Right ventricle myocardium superior (tissue), 1 donor: ENCODE measurements around the gene DEPDC5. TPM values are rescaled to one million over a fixed set of nuclear protein-coding genes. Genes with fewer than 3 reads are reported as not detected.
"Not testable (repeated sequence)": the region's sequence is repeated elsewhere in the genome, so short reads cannot be mapped to it uniquely, and the experiment has no call there.

ENCODE experiments used
- ATAC-seq: fragments of 200-7000 bp; cut with Tn5 transposase; one replicate; pipeline ENCODE4 v1.9.1; 2020; ENCODE audit warnings: mild to moderate bottlenecking; ENCODE audit not compliant: poor library complexity
- DNase-seq: peaks from one replicate; pipeline ENCODE4 v3.0.0-alpha.2; 2020
- intact Hi-C: fragments of 100-400 bp; cut with DNase I; formaldehyde crosslinking; loops from one replicate; pipeline ENCODE4 v1.11.2; 2022
- long read RNA-seq: library from polyadenylated mRNA; unstranded; transcript quantifications from one replicate; pipeline ENCODE4 v2.0.0, GENCODE V29; 2021
- total RNA-seq: library from RNA; stranded (reverse); fragmentation: NEBNext Ultra II Directional; extraction: Animal tissue kit (Norgen Biotek cat#: 25700); gene quantifications from one replicate; pipeline ENCODE4 v1.2.1, GENCODE V29; 2021
- donor health status: DM: no; HTN: yes; CAD: no; lungs with severe emphysema.

DEPDC5 gene
- 10.8 TPM for total RNA-seq
- long read RNA-seq, full-length matches to known transcripts, result 3 of 7 reads
- long read RNA-seq, partial matches to known transcripts, result 3 of 7 reads
- long read RNA-seq, other reads (novel, unspliced or antisense), result 1 of 7 reads

GRCh38 chr22:31753634-31754501 is at the start of gene DEPDC5:
TSS of gene DEPDC5 (plus strand) at chr22:31754019. CDS start at chr22:31754922, 903 bp downstream.
- ATAC-seq (peak; percentile 93), DNase-seq (peak; percentile 98)
- intact Hi-C loops, result loop anchor here (10.0 kb wide), 2 partner anchors 89 to 191 kb away; partner anchors contain the start of genes PISD and YWHAH

- DNase-seq, result no peak
- no peak for ATAC-seq
- intact Hi-C loops, result no loop called here
These were observed 46.3 kb upstream of the DEPDC5 start for GRCh38 chr22:31707519-31707918.

- ATAC-seq, intact Hi-C loops, DNase-seq: not testable (repeated sequence)
These were observed 42.6 kb upstream of the DEPDC5 start for GRCh38 chr22:31711226-31711625.

- DNase-seq, result no peak
- intact Hi-C loops, result no loop called here
- ATAC-seq, result no peak
These were observed 38.6 kb upstream of the DEPDC5 start for GRCh38 chr22:31715147-31715778.

- DNase-seq, result no peak
- intact Hi-C loops, result no loop called here
- no peak for ATAC-seq
These were observed 33.9 kb upstream of the DEPDC5 start for GRCh38 chr22:31719850-31720471.

GRCh38 chr22:31723723-31724122 is 30.1 kb upstream of the DEPDC5 start:
- no peak for ATAC-seq
- intact Hi-C loops, result no loop called here
- DNase-seq, result no peak

- DNase-seq (no peak), ATAC-seq (peak; percentile 85)
- intact Hi-C loops, result no loop called here
These were observed 27.1 kb upstream of the DEPDC5 start for GRCh38 chr22:31726692-31727091.

- ATAC-seq (no peak), DNase-seq (no peak)
- intact Hi-C loops, result no loop called here
These were observed 25.0 kb upstream of the DEPDC5 start for GRCh38 chr22:31728857-31729256.

- intact Hi-C loops, result no loop called here
- ATAC-seq (no peak), DNase-seq (no peak)
These were observed 23.5 kb upstream of the DEPDC5 start for GRCh38 chr22:31730344-31730711.

GRCh38 chr22:31732089-31732829 is 21.6 kb upstream of the DEPDC5 start:
- intact Hi-C loops, result no loop called here
- DNase-seq (no peak), ATAC-seq (no peak)

GRCh38 chr22:31733580-31734079 is 20.2 kb upstream of the DEPDC5 start:
- intact Hi-C loops, result no loop called here
- DNase-seq (no peak), ATAC-seq (no peak)

- ATAC-seq (no peak), DNase-seq (no peak)
- intact Hi-C loops, result no loop called here
These were observed 19.3 kb upstream of the DEPDC5 start for GRCh38 chr22:31734512-31734911.

- DNase-seq (no peak), ATAC-seq (no peak)
- intact Hi-C loops, result no loop called here
These were observed 17.4 kb upstream of the DEPDC5 start for GRCh38 chr22:31736458-31736857.

GRCh38 chr22:31737932-31738331 is 15.9 kb upstream of the DEPDC5 start:
- no peak for ATAC-seq
- intact Hi-C loops, result no loop called here

GRCh38 chr22:31738566-31738965 is 15.3 kb upstream of the DEPDC5 start:
- DNase-seq (no peak), ATAC-seq (peak; percentile 18)
- intact Hi-C loops, result no loop called here

More at GRCh38 chr22:31737932-31738331, 15.9 kb upstream of the DEPDC5 start:
- DNase-seq, result no peak

- ATAC-seq (peak; percentile 79), DNase-seq (no peak)
- intact Hi-C loops, result no loop called here
These were observed 14.0 kb upstream of the DEPDC5 start for GRCh38 chr22:31739795-31740201.

GRCh38 chr22:31740314-31740713 is 13.5 kb upstream of the DEPDC5 start:
- intact Hi-C loops, DNase-seq, ATAC-seq: not testable (repeated sequence)

GRCh38 chr22:31742115-31742514 is 11.7 kb upstream of the DEPDC5 start:
- DNase-seq (no peak), ATAC-seq (no peak)
- intact Hi-C loops, result no loop called here
